Chondrocyte (in vitro differentiated cells): ENCODE results near the gene FIGNL1. TPM values are rescaled to one million over a fixed set of nuclear protein-coding genes. Genes with fewer than 3 reads are reported as not detected.
A peak's percentile ranks its signal among the peaks of the same experiment; 100 is the strongest.

Source experiments
- DNase-seq: peaks from one replicate; pipeline ENCODE4 v3.0.0; 2021; ENCODE audit warnings: mixed read lengths, low spot score
- H3K27ac Mint-ChIP-seq: one replicate; pipeline ENCODE4 v1.8.0; 2021; ENCODE audit warnings: mild to moderate bottlenecking, moderate library complexity, mixed read lengths; ENCODE audit not compliant: unreplicated experiment
- H3K27me3 Mint-ChIP-seq: 2 replicates; pipeline ENCODE4 v1.8.0; 2021; ENCODE audit warnings: low read depth, mixed read lengths
- H3K36me3 Mint-ChIP-seq: 2 replicates; pipeline ENCODE4 v1.8.0; 2021; ENCODE audit warnings: low read depth, mixed read lengths
- H3K4me1 Mint-ChIP-seq: 2 replicates; pipeline ENCODE4 v1.8.0; 2021; ENCODE audit warnings: low read depth, mild to moderate bottlenecking, mixed read lengths
- H3K4me3 Mint-ChIP-seq: one replicate; pipeline ENCODE4 v1.8.0; 2021; ENCODE audit warnings: mild to moderate bottlenecking, moderate library complexity, mixed read lengths; ENCODE audit not compliant: unreplicated experiment
- H3K9me3 Mint-ChIP-seq: 2 replicates; pipeline ENCODE4 v1.8.0; 2021; ENCODE audit warnings: low read depth, mixed read lengths
- total RNA-seq: library from RNA; stranded (reverse); gene quantifications from 3 replicates; pipeline ENCODE4 v1.2.1, GENCODE V29; 2021
- TF ChIP-seq, protein P1 (sequence below): fragments of 200-600 bp; sonication (generic); IDR thresholded peaks from 2 replicates; pipeline ENCODE4 v1.5.0; 2021; ENCODE audit warnings: antibody characterized with exemption, mild to moderate bottlenecking, moderate library complexity

The FIGNL1 gene
- total RNA-seq, 1 donor from 2014 or later = 6.8 TPM

DNA sequence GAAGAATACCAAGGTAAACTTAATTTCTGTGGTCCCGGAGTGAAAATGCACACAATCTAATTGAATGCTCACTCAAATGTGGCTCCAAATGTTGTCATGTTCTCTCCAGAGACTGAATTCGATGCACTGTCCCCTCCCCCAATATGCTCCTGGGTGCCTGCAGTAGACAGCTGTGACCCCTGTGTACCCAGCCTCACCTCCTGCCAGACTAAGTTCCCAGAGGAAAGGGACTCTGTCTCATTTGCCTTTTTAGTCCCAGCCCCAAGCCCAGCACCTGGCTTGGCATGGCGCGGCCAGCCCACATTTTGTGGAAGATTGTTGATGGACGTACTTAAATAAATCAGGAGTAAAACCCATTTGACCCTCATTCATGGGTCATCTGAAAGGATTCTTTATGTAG lies 21.8 kb upstream of the FIGNL1 start:
- H3K36me3 Mint-ChIP-seq = no peaks in the 10 kb centered on the region
- H3K27ac Mint-ChIP-seq = no peak overlapping the region
- H3K27me3 Mint-ChIP-seq = peaks cover 44% of the 10 kb centered on the region
- no peak for DNase-seq
- no peak overlapping the region for H3K4me3 Mint-ChIP-seq
- H3K4me1 Mint-ChIP-seq = peaks cover 14% of the 10 kb centered on the region
- H3K9me3 Mint-ChIP-seq = no peaks in the 10 kb centered on the region
- TF ChIP-seq, protein P1, sequence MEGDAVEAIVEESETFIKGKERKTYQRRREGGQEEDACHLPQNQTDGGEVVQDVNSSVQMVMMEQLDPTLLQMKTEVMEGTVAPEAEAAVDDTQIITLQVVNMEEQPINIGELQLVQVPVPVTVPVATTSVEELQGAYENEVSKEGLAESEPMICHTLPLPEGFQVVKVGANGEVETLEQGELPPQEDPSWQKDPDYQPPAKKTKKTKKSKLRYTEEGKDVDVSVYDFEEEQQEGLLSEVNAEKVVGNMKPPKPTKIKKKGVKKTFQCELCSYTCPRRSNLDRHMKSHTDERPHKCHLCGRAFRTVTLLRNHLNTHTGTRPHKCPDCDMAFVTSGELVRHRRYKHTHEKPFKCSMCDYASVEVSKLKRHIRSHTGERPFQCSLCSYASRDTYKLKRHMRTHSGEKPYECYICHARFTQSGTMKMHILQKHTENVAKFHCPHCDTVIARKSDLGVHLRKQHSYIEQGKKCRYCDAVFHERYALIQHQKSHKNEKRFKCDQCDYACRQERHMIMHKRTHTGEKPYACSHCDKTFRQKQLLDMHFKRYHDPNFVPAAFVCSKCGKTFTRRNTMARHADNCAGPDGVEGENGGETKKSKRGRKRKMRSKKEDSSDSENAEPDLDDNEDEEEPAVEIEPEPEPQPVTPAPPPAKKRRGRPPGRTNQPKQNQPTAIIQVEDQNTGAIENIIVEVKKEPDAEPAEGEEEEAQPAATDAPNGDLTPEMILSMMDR = no peak

DNA sequence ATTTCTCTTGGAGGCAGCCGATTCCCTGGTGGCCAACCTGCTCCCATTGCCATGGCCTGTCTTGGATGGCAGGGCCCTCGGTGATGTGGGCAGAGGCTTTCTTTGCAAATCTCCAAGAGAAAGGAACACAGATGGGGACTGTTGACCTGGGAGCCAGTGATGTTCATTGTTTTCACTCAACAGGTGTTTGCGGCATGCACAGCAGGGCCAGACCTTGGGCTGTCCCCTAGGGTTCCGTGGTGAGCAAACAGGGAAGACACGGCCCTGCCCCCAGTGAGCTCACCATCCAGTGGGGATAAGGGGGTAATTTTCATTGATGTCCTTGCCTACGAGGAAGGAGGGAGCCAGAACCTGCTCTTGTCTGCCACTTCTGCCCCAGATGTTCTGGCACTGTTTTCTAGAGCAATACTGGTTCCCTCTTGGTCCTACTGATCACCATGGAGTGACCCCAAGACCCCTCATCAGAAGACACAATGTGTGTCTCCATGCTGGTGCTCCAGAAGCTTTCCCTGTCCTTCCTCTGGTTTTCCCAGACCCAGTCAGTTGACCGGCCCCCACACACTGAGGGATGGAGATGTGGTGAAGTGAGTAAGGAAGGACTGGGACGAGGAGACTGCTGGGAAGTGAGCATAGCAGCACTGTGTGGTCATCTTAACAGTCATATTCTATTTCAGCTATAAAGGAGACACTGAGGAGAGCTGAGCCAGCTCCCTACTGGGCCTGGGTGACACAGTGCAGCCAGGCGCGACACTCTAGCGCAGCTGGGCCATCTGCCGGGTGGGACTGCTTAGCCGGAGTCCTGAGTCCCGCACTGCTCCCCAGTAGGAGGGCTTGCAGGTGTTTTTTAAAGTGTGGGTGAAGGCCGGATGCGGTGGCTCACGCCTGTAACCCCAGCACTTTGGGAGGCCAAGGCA lies 20.4 kb upstream of the FIGNL1 start:
- H3K9me3 Mint-ChIP-seq = no peaks in the 10 kb centered on the region
- no peak overlapping the region for H3K27ac Mint-ChIP-seq
- no peaks in the 10 kb centered on the region for H3K36me3 Mint-ChIP-seq
- DNase-seq = no peak
- TF ChIP-seq, protein P1 = no peak
- peaks cover 14% of the 10 kb centered on the region for H3K4me1 Mint-ChIP-seq
- H3K4me3 Mint-ChIP-seq = no peak overlapping the region
- H3K27me3 Mint-ChIP-seq = peaks cover 42% of the 10 kb centered on the region

DNA sequence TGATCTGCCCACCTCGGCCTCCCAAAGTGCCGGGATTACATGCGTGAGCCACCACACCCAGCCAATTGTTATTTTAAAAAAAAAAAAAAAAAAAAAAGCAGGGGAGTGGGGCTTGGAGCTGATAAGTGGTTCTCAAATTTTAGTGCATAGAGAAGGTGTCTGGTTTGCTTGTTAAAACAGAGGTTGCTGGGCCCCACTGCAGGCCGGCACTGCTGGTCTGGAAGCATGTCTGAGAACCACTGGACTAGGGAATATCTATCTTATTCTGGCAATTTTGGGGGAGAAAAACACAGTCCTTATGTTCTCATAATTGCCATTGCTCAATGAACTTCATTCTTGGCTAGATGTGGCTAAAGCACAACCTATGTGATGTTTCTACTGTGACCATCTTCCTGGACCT lies 19.0 kb upstream of the FIGNL1 start:
- TF ChIP-seq, protein P1 = no peak
- no peak for DNase-seq
- H3K4me3 Mint-ChIP-seq = no peak overlapping the region
- no peaks in the 10 kb centered on the region for H3K36me3 Mint-ChIP-seq
- no peaks in the 10 kb centered on the region for H3K9me3 Mint-ChIP-seq
- peaks cover 6% of the 10 kb centered on the region for H3K4me1 Mint-ChIP-seq
- no peak overlapping the region for H3K27ac Mint-ChIP-seq
- H3K27me3 Mint-ChIP-seq = peaks cover 37% of the 10 kb centered on the region

DNA sequence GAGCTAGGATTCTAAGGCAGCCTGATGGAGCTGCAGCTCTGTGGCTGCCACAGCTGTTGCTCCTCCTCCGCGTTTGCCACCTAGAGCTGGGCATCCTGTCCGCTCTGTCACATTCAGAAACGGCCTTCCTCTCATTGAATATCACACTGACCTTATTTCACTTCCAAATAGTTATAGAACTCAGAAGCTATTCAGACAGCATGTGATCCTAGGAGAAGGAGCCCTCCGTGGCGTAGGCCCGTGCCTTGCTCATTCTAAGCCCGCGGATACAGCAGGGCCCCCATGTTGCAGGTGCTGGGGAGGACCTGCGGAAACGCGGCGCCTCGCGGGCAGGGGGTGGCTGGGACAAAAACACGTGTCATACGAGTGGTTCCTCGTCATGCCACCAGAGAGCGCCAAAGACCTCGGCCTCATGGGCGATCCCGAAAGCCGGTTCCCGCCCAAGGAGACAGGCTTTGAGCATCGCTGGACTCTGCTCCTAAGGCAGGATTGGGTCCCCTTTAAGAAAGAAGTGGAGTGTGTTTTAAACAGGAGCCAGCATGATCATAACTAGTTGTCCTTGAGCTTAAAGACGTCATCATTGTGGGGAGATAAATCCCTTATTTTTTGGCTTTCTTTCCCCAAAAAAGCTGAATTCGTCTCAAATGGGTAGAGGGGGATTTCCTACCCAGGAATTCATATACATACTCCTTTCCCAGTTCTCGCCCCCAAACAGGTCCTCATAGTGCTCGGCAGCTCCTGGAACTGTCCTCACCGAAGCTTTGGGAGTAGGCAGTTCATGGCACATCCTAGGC lies 17.9 kb upstream of the FIGNL1 start:
- no peak for DNase-seq
- H3K9me3 Mint-ChIP-seq = no peaks in the 10 kb centered on the region
- no peak overlapping the region for H3K27ac Mint-ChIP-seq
- peaks cover 4% of the 10 kb centered on the region for H3K4me1 Mint-ChIP-seq
- TF ChIP-seq, protein P1 = peak; percentile 97
- no peak overlapping the region for H3K4me3 Mint-ChIP-seq
- H3K36me3 Mint-ChIP-seq = no peaks in the 10 kb centered on the region
- H3K27me3 Mint-ChIP-seq = peaks cover 32% of the 10 kb centered on the region

DNA sequence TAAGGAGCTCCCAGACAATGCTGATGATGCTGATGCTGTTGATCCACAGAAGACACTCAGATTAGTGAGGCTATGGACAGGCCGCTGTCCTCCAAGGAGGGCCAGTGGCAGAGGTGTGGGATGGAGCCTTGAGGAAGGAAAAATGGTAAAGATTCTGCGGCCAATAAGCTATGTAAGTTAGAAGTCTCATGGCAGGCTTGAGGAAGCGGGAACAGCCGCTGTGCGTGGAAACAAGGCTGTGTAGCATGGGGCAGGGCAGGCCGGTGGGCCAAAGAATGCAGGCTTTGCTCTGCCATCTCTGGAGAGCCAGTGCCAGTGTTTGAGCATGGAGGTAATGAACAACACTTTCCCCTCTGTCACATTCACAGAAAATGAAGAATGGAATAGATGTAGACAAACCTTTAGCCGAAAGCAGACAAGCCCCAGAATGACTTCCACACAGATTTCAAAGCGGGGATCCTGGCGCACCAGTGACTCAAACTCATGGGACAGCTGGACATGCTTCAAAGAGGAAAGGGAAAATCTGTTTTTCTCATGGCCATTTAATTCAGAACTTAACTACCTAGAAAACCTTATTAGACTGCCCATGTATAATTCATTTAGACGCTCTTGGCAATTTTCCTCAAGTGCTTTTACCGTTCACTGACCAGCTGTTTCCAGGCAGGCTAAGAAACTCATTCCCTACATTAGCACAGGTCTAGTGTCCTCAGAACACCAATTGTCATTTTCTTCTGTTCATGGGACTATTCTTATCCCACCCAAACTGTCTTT lies 16.9 kb upstream of the FIGNL1 start:
- H3K4me1 Mint-ChIP-seq = peaks cover 7% of the 10 kb centered on the region
- no peak overlapping the region for H3K4me3 Mint-ChIP-seq
- H3K36me3 Mint-ChIP-seq = no peaks in the 10 kb centered on the region

More for the DNA sequence above, 16.9 kb upstream of the FIGNL1 start:
- DNase-seq = no peak
- no peak overlapping the region for H3K27ac Mint-ChIP-seq
- H3K9me3 Mint-ChIP-seq = no peaks in the 10 kb centered on the region
- H3K27me3 Mint-ChIP-seq = peaks cover 22% of the 10 kb centered on the region
- TF ChIP-seq, protein P1 = no peak
